Measurements from ENCODE around the gene ACTRT2.

Gene ACTRT2

GRCh38 chr1:3056641-3057040, 35.4 kb downstream of the ACTRT2 start:
- DNase-seq, result no peak

- no peak for DNase-seq
These were observed 37.2 kb downstream of the ACTRT2 start for GRCh38 chr1:3058263-3059030.

- DNase-seq, result no peak
These were observed 38.9 kb downstream of the ACTRT2 start for GRCh38 chr1:3060127-3060526.

- DNase-seq, result no peak
These were observed 39.6 kb downstream of the ACTRT2 start for GRCh38 chr1:3060601-3061551.

DNA sequence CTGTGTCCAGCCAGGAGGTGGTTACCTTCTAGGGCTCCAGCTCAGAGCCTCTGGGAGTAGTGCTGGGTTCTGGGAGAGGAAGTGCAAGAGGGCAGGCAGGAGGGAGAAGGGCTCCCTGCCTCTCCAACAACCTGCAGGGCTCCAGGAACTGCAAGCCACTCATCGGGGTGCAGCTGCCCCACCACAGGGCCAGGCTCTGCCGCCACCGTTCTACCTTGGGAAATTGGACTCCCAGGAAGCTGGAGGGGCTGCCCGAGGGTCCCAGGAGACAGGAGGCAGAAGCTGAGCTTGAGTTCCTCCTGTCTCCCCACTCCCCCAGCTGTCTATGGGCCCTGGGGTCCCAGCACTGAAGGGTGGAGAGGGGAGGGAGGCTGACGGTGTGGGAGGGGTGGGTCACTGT, 40.3 kb downstream of the ACTRT2 start:
- DNase-seq, result no peak

- no peak for DNase-seq
These were observed 40.8 kb downstream of the ACTRT2 start for GRCh38 chr1:3061981-3062615.

DNA sequence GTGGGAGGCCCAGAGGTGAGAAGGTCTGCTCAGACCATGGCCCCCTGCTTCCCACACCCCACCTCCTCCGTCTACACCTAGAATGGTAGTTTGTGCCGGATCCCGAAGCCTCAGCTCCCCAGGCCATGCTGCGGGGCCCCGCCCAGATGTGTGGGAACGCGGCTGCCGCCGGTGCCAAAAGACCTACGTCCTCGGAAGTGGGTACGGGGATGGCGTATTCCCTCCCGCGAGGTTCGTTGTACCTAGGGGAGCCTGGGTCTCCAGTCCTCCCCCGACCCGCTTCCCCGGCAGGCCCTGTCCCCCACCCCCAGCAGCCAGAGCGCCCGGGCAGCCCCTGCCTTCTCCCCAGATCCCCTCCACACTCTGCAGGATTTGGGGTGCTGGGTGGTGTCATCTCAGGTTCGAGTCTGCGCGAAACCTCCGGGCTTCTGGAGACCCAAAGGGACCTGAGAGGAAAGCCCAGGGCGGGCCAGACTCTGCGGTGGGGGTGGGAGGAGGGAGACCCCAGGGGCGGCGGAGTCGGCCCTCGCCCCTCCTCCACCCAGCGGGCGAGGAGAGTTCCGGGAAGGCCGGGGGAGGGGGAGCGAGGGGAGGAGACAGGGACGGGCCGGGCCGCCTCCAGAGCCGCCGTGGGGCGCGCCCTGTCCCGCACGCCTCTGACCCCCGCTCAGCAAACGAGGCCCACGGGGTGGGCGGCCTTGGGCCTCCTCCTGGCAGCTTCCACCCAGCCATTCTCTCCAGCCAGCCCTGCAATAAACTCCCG, 41.5 kb downstream of the ACTRT2 start:
- no peak for DNase-seq

DNA sequence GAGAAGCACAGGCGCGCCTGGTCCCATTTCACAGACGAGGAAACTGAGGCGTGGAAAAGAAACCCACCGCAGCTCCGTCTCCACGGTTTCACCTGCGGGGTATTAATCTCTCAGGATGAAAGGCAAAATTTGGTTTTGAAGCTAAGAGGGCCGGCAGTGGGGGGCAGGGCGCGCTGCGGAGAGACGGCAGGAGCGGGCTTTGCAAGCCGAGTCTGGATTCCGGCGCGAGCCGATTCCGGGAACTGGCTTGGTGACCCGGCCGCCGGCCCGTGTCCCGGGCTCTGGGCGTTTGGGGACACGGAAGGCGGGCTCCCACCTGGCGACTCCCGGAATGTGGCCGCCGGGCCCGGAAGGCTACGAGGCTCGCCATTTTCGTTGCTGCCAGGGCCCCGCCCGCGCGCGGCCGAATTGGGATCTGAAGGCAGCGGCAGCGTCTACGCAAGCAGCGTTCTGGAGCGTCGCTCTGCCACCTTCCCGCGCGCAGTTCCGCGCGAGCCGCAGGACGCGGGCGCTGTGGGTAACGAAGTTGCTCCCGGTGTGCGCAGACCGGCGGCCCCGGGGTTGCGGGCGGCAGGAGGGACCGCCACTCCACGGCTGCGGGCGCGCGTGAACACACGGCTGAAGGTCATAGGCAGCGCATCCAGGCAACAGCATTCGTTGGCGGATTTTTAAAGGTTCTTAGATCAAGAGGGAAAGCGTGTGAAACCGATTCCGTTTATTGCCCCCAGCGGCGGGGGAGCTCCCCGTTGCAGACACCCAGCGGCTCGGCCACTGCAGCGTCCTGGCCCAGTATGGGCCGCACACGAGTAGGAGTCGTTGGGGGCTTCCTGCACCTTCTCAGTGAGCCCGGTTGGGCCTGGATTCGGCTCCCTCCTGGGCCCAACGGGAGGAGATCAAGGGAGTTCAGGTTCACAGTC, 42.4 kb downstream of the ACTRT2 start:
- DNase-seq, result no peak

DNA sequence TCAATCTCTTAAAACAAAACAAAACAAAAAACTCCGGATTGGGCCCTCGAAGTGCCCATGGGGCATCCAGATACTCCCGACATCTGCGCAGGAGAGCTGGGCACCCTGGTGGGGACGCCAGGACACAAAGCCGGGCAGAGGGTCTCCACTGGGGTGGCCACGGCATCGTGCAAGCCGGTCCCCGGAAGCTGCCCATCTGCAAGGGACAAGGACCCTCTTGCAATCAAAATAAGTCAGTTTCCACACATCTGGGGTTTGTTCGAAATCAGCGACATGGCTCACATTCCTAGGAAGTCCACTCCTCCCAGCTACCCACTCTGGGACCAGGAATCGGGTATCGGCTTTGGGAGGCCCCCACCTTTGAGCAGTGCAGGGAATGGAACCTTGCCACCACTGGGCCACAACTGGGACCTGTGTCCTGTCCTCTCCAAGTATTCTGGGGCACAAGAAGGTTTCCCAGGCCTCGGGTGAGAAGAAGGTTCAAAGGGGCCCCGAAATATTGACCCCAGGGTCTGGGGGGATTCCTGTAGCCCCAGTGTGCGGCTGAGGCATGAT, 43.1 kb downstream of the ACTRT2 start:
- DNase-seq, result no peak

DNA sequence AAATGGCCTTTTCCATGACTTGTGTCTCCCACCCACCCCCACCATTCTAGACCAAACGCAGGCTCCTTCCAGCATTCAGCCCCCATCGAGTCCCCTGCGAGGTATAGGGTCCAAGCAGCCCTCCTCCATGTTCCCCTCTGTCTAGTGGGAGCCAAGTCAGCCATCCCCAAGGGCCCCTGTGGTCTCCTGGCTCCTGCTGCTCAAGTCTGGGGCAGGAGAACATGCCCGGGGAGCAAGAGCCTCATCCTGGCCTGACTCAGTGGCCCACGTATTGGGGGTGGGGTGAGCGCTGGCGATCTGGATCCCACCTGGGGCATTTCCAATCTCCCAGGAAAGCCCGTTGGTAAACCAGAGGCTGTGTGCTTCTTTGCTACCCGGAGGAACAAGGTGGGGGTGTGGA, 43.6 kb downstream of the ACTRT2 start:
- DNase-seq, result no peak

DNA sequence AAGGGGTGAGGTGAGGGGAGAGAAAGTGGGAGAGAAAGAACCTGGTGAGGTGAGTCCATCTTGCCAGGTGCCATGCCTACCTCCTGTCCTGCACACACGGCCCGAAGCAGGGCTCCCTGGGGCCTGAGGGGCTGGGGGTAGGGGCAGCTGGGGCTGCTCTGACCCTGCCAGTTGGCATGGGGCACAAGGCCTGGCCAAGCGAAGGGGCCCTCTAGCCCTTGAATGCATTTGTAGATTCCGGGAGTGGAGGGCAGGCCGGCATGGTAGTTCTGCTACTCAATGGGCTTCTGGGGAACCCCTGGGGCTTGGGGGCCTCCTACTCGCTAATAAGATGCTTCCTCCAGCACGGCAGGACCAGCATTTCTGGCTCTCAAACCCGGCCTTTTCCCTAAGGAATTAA, 44.1 kb downstream of the ACTRT2 start:
- DNase-seq, result no peak

GRCh38 chr1:3065797-3066196, 44.5 kb downstream of the ACTRT2 start:
- no peak for DNase-seq

- DNase-seq, result no peak
These were observed 45.0 kb downstream of the ACTRT2 start for GRCh38 chr1:3066250-3066711.

DNA sequence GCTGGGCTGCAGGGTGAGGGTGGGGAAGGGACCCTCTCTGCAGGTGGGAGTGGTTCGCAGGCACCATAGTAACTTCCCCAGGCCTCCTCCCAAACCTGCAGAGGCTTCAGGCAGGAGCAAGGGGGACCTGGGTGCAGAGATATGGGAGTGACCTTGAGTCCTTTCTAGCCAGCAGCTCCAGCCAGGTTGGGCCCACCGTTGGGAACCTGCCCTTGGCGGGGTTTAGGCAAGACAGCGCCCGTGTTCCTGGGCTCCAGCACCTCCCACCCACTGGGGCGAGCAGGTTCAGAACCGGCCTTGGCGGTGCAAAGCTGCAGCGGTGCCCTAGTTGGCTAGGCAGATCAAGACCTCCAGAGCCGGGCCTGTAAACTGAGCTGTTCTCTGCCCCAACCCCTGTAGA, 45.6 kb downstream of the ACTRT2 start:
- no peak for DNase-seq

DNA sequence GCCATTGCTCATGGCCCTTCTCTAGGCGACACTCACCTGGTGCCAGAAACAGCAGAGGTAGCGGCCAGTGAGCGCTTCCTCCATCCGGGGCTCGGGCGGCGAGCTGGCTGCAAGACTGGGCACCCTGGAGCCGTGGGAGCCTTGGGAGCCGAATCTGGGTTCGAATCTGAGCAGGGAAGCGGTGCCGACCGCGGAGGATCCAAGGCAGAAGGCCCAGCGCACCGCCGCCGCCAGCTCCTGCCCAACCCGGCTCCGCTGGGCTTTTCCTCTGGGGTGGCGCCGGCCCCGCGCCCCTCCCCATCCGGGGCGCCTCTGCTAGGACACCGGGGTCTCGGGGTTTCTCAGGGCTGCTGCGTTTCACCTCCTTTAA, 46.0 kb downstream of the ACTRT2 start:
- DNase-seq, result no peak

DNA sequence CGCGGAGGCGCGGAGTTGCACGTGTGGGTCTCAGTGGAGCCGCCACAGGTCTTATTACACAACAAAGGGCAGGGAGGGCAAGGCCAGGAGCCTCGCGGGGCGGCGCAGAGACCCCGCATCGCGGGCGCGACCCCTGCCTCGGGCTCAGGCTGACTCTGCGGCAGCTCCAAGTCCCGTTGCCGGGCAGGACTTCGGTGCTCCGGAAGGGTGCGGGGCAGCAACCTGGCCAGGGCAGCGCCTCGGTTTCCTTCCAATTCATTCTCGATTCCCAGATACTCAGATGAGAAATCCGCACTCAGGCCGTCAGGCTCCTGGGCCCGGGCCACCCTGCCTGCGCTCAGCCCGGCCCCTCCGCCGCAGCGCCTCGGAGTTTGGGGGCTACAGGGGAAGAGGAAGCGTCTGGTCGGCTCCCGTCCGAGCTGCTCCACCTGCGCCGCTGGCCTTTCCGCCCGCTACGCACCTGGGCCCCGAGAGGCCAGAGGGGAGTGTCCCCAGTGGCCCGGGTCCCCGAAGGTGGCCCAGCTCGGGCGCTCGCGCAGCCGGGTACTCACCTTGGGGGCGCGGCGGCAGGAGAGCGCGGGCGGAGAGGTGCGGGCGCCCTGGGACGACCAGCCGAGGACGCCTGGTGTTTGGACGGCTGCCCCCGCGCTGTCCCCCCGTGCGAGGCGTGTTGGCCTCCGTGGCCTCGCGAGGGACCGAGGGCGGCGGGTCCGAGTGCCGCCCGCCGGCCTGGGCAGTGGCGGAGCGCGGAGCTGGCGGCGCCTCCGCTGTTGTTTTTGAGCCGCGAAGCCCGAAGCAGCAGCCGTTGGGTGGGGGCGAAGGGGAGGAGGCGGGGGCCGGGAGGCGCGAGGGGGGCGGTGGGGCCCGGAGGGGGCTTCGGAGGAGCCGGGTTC, 46.6 kb downstream of the ACTRT2 start:
- no peak for DNase-seq

- DNase-seq, result peak; percentile 51 to 52
These were observed 47.5 kb downstream of the ACTRT2 start, which contains the start of gene PRDM16 for GRCh38 chr1:3068564-3069431. TSS of gene PRDM16 (plus strand) at chr1:3069203. CDS start at chr1:3069260, 57 bp downstream.

DNA sequence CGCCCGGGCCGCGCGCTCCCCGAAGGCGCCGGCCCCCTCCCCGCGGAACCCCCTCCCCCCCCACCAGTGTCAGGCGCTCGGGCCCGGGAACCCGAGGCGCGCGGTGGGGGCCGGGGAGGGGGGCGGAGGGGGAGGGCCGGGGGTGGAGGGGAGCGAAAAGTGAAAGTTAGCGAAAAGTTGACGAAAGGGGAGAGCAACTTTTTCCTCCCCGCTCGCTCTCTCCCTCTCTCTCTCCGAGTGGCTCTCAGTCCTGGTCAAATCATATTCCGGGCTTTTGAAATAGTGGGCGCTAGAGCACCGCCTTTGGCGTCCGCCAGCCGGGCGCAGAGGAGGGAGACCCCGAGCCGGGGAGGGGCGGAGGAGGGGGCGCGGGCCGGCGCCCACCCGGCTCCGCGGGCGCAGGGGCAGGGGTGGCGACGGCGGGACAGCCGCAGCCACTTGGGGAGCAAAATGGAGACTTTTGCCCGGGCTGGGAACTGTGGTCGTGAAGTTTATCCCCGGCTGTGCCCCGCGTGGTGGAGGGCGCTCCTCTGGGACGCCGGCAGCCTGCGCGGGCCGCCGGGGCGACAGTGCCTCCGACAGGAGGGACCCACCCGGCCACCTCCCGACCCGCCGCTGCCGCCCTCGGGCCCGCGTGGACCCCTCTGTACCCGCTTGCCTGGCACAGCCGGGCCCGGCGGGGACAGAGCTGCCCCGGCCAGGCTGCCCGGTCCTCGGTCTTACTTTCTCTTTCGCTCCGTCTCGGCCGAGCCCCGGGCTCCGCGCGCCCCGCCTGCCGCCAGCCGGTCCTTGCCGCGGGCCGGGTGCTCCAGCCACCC, 48.4 kb downstream of the ACTRT2 start:
- peak in 1 of 2 experiments; percentile 36 for DNase-seq

Measured in activated T-cell treated with anti-CD3 and anti-CD28 coated beads, Interleukin-2, amount 50 U/mL, for 48 hours (primary cell).